Measurements from ENCODE around the gene TBX1. TPM values are rescaled to one million over a fixed set of nuclear protein-coding genes. Genes with fewer than 3 reads are reported as not detected.

TBX1 gene
- total and polyA plus RNA-seq, 2 of the 8 experiments (the other 6 are each of a cell fraction or from before 2014, with no cell fraction given), result 0.28 TPM; not detected in 1

DNA sequence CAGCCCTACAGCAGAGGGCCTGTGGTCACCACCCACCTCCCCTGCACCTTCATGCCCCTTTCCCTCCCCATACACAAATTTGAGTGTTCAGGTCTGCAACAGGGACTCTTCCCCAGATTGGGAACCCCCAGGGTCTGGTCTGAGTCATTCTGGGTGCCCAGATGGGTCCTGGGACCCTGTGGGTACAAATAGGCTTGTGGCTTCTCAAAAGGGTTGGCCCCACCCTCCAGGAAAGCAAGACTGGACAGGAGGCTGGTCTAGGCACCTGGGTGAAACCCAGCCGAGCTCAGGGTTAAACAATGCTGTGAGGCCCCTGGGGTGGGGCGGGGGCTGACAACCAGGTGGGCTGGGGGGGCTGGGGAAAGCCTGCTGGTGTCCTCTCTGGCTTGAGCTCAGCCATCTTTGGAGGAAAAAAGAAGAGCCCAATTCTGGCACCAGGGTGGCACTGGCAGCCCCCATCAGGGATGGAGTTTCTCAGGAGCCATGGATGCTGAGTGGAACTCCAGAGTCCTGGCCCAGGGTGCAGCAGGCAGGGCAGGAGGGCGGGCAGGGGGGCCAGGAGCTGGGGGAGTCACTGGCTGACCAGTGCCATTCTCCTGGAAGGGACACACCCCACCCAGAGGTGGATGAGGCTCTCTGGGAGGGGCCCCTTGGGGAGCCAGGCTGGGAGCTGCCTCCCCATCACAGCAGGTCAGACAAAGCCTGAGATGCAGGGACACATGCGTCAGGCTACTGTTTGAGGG, 45.2 kb upstream of the TBX1 start:
- H2AFZ ChIP-seq (ENCODE audit: low read length), result no peak overlapping the region
- H2BK12ac ChIP-seq (ENCODE audit: low read depth, low read length), result peak overlapping the region; percentile 99; the same call in 1 of the 2 replicates
- DNase-seq (ENCODE audit: low read depth in 1 of 2, low spot score in 2 of 2) (no peak), FAIRE-seq (no peak)
- H3K79me2 ChIP-seq (ENCODE audit: control insufficient read depth in 1 of 2, insufficient read depth in 2 of 2, low read length in 2 of 2), result no peaks in the 10 kb centered on the region
- H3K27ac ChIP-seq (ENCODE audit: low read depth, low read length), result no peak overlapping the region
- no peak overlapping the region for H4K5ac ChIP-seq (ENCODE audit: insufficient read length, low read depth, low read length)
- no peak overlapping the region for H3K14ac ChIP-seq (ENCODE audit: insufficient read length)
- H3K18ac ChIP-seq (ENCODE audit: extremely low read depth, low read length), result no peak overlapping the region; the same call in 1 of the 2 replicates
- no peak overlapping the region for H3K9ac ChIP-seq (replicated peaks in 1 of 4; ENCODE audit: extremely low read depth in 1 of 4, low read depth in 3 of 4, low read length in 3 of 4)
- peak overlapping the region in 3 of 4 experiments; percentile 26 to 66 (median 36); a peak in 4 of 8 replicates for H3K4me3 ChIP-seq (ENCODE audit: extremely low read depth in 1 of 4, insufficient read depth in 2 of 4, low read depth in 3 of 4, low read length in 4 of 4)
- no peaks in the 10 kb centered on the region; a peak in 1 of 4 replicates for H3K9me3 ChIP-seq (ENCODE audit: insufficient read depth in 2 of 2, low read depth in 1 of 2, low read length in 1 of 2)
- WGBS, 2 experiments (ENCODE audit: extremely low coverage in 1 of 2, insufficient coverage in 1 of 2, insufficient read length in 1 of 2, insufficient replicate concordance in 2 of 2, low coverage in 1 of 2, low lambda C conversion rate in 2 of 2, missing lambda C conversion rate in 1 of 2), result 81% methylated on average over 4 of the region's 4 CpGs; no CpG with 5 or more reads in 1 of the 2 experiments
- H4K91ac ChIP-seq (replicated peaks; ENCODE audit: insufficient read length, low read length), result peak overlapping the region; percentile 73
- H2AK5ac ChIP-seq (ENCODE audit: low read depth, low read length), result no peak overlapping the region; the same call in 1 of the 2 replicates
- no peak overlapping the region for H2BK20ac ChIP-seq (ENCODE audit: low read length)
- H3K23me2 ChIP-seq (ENCODE audit: low read depth, low read length), result peaks cover 12% of the 10 kb centered on the region; the same call in 1 of the 2 replicates
- peaks cover 4 to 14% of the 10 kb centered on the region in 2 experiments for H4K20me1 ChIP-seq (replicated peaks in 1 of 2; ENCODE audit: control insufficient read depth in 1 of 2, insufficient read depth in 2 of 2, low read length in 2 of 2)
- peaks cover 0 to 17% (median 9%) of the 10 kb centered on the region in 4 experiments; a peak in 5 of 7 replicates for H3K4me1 ChIP-seq (replicated peaks in 1 of 4; ENCODE audit: control insufficient read depth in 3 of 4, insufficient read depth in 4 of 4, low read length in 3 of 4)
- peak overlapping the region; percentile 60; the same call in 1 of the 2 replicates for H2BK5ac ChIP-seq (ENCODE audit: low read depth, low read length)
- H2BK120ac ChIP-seq (replicated peaks; ENCODE audit: low read depth, low read length), result peak overlapping the region; percentile 59
- POLR2A ChIA-PET (ENCODE audit: partially characterized antibody), result interaction anchor here (1.0 to 2.4 kb wide), 2 partner anchors 36 to 51 kb away, joined by 3 to 7 read pairs; no protein-coding TSS in a partner anchor
- TF ChIP-seq SUZ12 (IDR thresholded peaks at IDR 0.05; ENCODE audit: low read length), result peak; percentile 13; the same call in 1 of the 2 replicates
- no peak for TF ChIP-seq POLR2AphosphoS5 (IDR thresholded peaks at IDR 0.05; ENCODE audit: low read depth, low read length)
- no peak overlapping the region for H3K56ac ChIP-seq (replicated peaks; ENCODE audit: insufficient read length, low read depth, low read length)
- no peak overlapping the region for H4K8ac ChIP-seq (ENCODE audit: extremely low read depth, insufficient read depth, low read length)
- H3K4me2 ChIP-seq (ENCODE audit: insufficient read depth in 1 of 2, low read depth in 2 of 2, low read length in 2 of 2), result peak overlapping the region; percentile 47 to 77; a peak in 3 of 4 replicates
- H3K27me3 ChIP-seq (replicated peaks in 1 of 4; ENCODE audit: control insufficient read depth in 3 of 4, extremely low read depth in 1 of 4, insufficient read depth in 3 of 4, low read length in 3 of 4), result peaks cover 23 to 71% (median 57%) of the 10 kb centered on the region in 4 experiments
- no peak overlapping the region for H3K4ac ChIP-seq (replicated peaks; ENCODE audit: insufficient read length, low read depth, low read length)
- H2BK15ac ChIP-seq (ENCODE audit: low read length), result peak overlapping the region; percentile 61; the same call in 1 of the 2 replicates
- H3K23ac ChIP-seq (ENCODE audit: insufficient read length), result no peak overlapping the region
- H3K79me1 ChIP-seq (ENCODE audit: low read depth, low read length), result no peaks in the 10 kb centered on the region; the same call in 1 of the 2 replicates
- H3K36me3 ChIP-seq (ENCODE audit: control insufficient read depth in 2 of 4, insufficient read depth in 4 of 4, low read length in 3 of 4), result peaks cover 0 to 4% (median 0%) of the 10 kb centered on the region in 4 experiments; a peak in 1 of 8 replicates
- CTCF ChIA-PET (ENCODE audit: partially characterized antibody), result interaction anchor here (0.8 to 3.8 kb wide), 8 partner anchors 11 to 195 kb away, joined by 3 to 30 read pairs (median 4); no protein-coding TSS in a partner anchor
